GM10266 (cell line): ENCODE results near the gene CCDC80.

Experiments
- DNase-seq: peaks from one replicate; pipeline ENCODE4 v3.0.0; 2012; ENCODE audit errors: extremely low spot score
- CTCF ChIP-seq: IDR thresholded peaks from 2 replicates; pipeline ENCODE4 v1.5.1; 2012; ENCODE audit warnings: mild to moderate bottlenecking, low read depth; ENCODE audit not compliant: control insufficient read depth, insufficient read depth; ENCODE audit errors: missing control alignments

The CCDC80 gene

DNA sequence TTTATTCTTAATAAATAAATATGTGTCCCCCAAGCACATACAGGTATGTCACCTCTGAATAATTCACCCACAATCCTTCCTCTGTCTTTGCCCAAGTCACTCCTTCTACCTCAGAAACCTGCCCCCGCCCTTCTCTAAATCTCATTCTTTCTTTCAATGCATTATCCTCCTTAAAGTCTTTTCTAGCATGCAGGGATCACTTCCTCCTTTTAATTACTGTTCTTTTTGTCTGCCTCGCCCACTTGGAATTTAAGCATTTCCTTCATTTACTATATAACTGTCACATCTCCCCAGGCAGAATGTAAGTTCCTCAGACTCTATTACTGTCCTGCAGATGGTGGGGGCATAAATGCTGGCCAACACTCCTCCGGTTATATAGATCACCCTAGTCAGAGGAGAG is 7.8 kb downstream of the CCDC80 start:
- no peak for DNase-seq
- no peak for TF ChIP-seq CTCF

- TF ChIP-seq CTCF, result no peak
- no peak for DNase-seq
These were observed 8.3 kb downstream of the CCDC80 start for GRCh38 chr3:112632596-112632995.

DNA sequence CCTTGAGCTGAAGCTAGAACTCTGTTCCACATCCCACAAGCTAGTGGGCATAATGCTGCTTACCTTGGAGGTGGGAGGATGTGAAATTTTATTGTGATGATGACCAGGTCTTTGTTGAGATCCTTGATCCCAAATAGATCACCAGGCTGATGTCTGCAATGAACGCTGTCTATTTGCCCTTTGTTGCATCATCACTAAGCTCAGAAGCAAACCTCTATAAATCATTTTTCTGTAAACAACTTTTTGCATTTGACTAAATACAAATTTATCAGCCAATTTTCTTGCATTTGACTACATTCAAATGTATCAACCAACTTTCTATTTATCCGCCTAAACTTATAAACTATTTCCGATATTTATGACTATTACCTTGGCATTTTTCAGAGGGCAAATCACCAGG is 9.7 kb downstream of the CCDC80 start:
- DNase-seq, result no peak
- TF ChIP-seq CTCF, result no peak

DNA sequence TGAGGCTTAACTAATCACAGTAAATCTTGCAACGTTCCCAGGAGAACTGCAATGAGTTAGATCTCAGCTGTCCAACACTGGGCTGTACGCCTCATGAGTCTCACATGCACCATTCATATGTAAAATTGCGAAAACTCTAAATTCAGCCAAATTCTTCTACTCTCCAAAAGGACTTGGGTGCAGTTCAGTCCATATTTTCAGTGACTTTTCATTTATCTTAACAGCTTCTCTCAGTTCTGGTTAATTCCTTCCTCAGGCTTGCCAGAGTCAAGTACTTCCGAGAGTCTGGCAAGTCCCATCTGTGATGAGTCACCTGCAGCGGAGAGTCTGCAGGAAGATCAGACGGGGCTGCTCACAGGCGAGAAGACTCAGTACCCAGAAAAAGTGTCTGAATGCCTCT is 11.5 kb downstream of the CCDC80 start:
- no peak for TF ChIP-seq CTCF
- DNase-seq, result no peak

DNA sequence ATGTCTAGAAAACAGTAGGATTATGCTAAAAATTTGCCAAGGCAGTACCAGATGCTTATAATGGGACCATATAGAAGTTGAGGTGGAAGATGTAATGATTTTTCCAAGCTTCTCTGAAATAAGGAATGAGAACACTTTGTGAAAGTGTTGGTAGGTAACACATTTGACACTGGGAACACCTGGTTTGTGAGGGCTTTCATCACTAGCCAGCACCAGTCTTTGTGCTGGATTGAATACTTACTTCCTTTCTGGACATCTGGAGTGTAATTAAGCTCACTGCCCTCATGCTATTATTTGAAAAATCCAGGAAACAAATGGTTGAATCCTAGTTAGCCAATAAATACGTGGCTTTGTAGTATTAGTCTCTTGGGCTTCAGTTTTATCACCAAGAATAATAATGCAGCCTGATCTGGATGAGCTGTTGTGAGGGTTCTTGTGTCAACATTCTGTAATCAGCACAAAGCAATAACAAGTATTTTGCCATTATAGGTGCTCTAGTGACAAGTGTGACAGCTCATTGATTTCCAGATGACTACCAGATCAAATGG is 12.9 kb downstream of the CCDC80 start:
- no peak for DNase-seq
- no peak for TF ChIP-seq CTCF

- TF ChIP-seq CTCF, result no peak
- DNase-seq, result no peak
These were observed 13.5 kb downstream of the CCDC80 start for GRCh38 chr3:112627419-112627818.

- no peak for DNase-seq
- TF ChIP-seq CTCF, result no peak
These were observed 17.2 kb downstream of the CCDC80 start for GRCh38 chr3:112623717-112624116.
